ENCODE data around the gene TMEM183A.
"Not testable (repeated sequence)": the region's sequence is repeated elsewhere in the genome, so short reads cannot be mapped to it uniquely, and the experiment has no call there.

Gene TMEM183A

GRCh38 chr1:202981939-202982338 is 25.2 kb upstream of the TMEM183A start:
- no peaks in the 10 kb centered on the region for H3K36me3 Mint-ChIP-seq (ENCODE audit: low read depth)

GRCh38 chr1:202982715-202983430 is 24.3 kb upstream of the TMEM183A start:
- Mint-ChIP-seq H3K4me3 (no peak overlapping the region), H3K27ac (no peak overlapping the region)

More at GRCh38 chr1:202981939-202982338, 25.2 kb upstream of the TMEM183A start:
- Mint-ChIP-seq H3K27ac (no peak overlapping the region), H3K27me3 (ENCODE audit: low read depth) (peaks cover 27% of the 10 kb centered on the region), H3K4me3 (no peak overlapping the region), H3K9me3 (no peaks in the 10 kb centered on the region), H3K4me1 (no peaks in the 10 kb centered on the region)
- no peak for TF ChIP-seq CTCF (IDR thresholded peaks at IDR 0.05; ENCODE audit: unreplicated experiment in 3 of 3)

GRCh38 chr1:202986120-202986519 is 21.1 kb upstream of the TMEM183A start:
- not testable (repeated sequence) for H3K36me3 Mint-ChIP-seq (ENCODE audit: low read depth); H3K4me3 Mint-ChIP-seq; H3K9me3 Mint-ChIP-seq; H3K27ac Mint-ChIP-seq; H3K4me1 Mint-ChIP-seq
- H3K27me3 Mint-ChIP-seq (ENCODE audit: low read depth), result peaks cover 21% of the 10 kb centered on the region

More at GRCh38 chr1:202982715-202983430, 24.3 kb upstream of the TMEM183A start:
- no peaks in the 10 kb centered on the region for H3K4me1 Mint-ChIP-seq
- no peak for TF ChIP-seq CTCF (IDR thresholded peaks at IDR 0.05; ENCODE audit: unreplicated experiment in 3 of 3)
- no peaks in the 10 kb centered on the region for H3K36me3 Mint-ChIP-seq (ENCODE audit: low read depth)
- H3K27me3 Mint-ChIP-seq (ENCODE audit: low read depth), result peaks cover 18% of the 10 kb centered on the region
- no peaks in the 10 kb centered on the region for H3K9me3 Mint-ChIP-seq

GRCh38 chr1:202987255-202987654 is 19.9 kb upstream of the TMEM183A start:
- H3K27me3 Mint-ChIP-seq (ENCODE audit: low read depth), result peaks cover 28% of the 10 kb centered on the region
- H3K4me3 Mint-ChIP-seq, result no peak overlapping the region
- TF ChIP-seq CTCF (IDR thresholded peaks at IDR 0.05; ENCODE audit: unreplicated experiment in 3 of 3), result no peak
- H3K27ac Mint-ChIP-seq, result no peak overlapping the region
- no peaks in the 10 kb centered on the region for H3K9me3 Mint-ChIP-seq
- H3K4me1 Mint-ChIP-seq, result no peaks in the 10 kb centered on the region
- no peaks in the 10 kb centered on the region for H3K36me3 Mint-ChIP-seq (ENCODE audit: low read depth)

- TF ChIP-seq CTCF (IDR thresholded peaks at IDR 0.05; ENCODE audit: unreplicated experiment in 3 of 3), result no peak
- Mint-ChIP-seq H3K36me3 (ENCODE audit: low read depth) (no peaks in the 10 kb centered on the region), H3K4me1 (no peaks in the 10 kb centered on the region), H3K4me3 (no peak overlapping the region), H3K9me3 (no peaks in the 10 kb centered on the region), H3K27ac (no peak overlapping the region), H3K27me3 (ENCODE audit: low read depth) (peaks cover 32% of the 10 kb centered on the region)
Observed at GRCh38 chr1:202987922-202988583, 19.1 kb upstream of the TMEM183A start.

GRCh38 chr1:202989879-202990278 is 17.3 kb upstream of the TMEM183A start:
- no peak overlapping the region for H3K4me3 Mint-ChIP-seq
- H3K27me3 Mint-ChIP-seq (ENCODE audit: low read depth), result peaks cover 46% of the 10 kb centered on the region

More at GRCh38 chr1:202989879-202990278, 17.3 kb upstream of the TMEM183A start:
- Mint-ChIP-seq H3K36me3 (ENCODE audit: low read depth) (no peaks in the 10 kb centered on the region), H3K27ac (no peak overlapping the region), H3K9me3 (no peaks in the 10 kb centered on the region), H3K4me1 (no peaks in the 10 kb centered on the region)
- TF ChIP-seq CTCF (IDR thresholded peaks at IDR 0.05; ENCODE audit: unreplicated experiment in 3 of 3), result no peak
